SK-N-SH treated with all-trans-retinoic acid at 6 μM for 48 hours (cell line): ENCODE data around the gene EFNB2.

Experiments used
- ATAC-seq: fragments of 200-7000 bp; cut with Tn5 transposase; 3 replicates; pipeline ENCODE4 v1.9.1; 2020; ENCODE audit warnings: mild to moderate bottlenecking, moderate library complexity
- ARNTL ChIP-seq: fragments of 450-650 bp; formaldehyde crosslinking; IDR thresholded peaks from 2 replicates; pipeline ENCODE4 v1.5.0; 2020; ENCODE audit warnings: low read depth, mild to moderate bottlenecking, moderate library complexity, borderline replicate concordance
- BACH2 ChIP-seq: fragments of 250-450 bp; sonication (Bioruptor Pico); IDR thresholded peaks from 2 replicates; pipeline ENCODE4 v1.9.0; 2021; ENCODE audit warnings: mild to moderate bottlenecking, borderline replicate concordance
- CSDC2 ChIP-seq: fragments of 250-450 bp; sonication (Bioruptor Pico); IDR thresholded peaks from 2 replicates; pipeline ENCODE4 v1.5.0; 2020; ENCODE audit warnings: mild to moderate bottlenecking, moderate library complexity
- CSRNP3 ChIP-seq: fragments of 250-450 bp; sonication (Bioruptor Pico); IDR thresholded peaks from 2 replicates; pipeline ENCODE4 v1.5.1; 2021; ENCODE audit warnings: mild to moderate bottlenecking, moderate library complexity
- ESRRG ChIP-seq: fragments of 250-450 bp; sonication (Bioruptor Pico); IDR thresholded peaks from 2 replicates; pipeline ENCODE4 v1.6.1; 2021; ENCODE audit warnings: mild to moderate bottlenecking
- GLIS3 ChIP-seq: fragments of 250-450 bp; sonication (Bioruptor Pico); IDR thresholded peaks from 2 replicates; pipeline ENCODE4 v1.5.0; 2020; ENCODE audit warnings: mild to moderate bottlenecking, moderate library complexity
- ISL1 ChIP-seq: fragments of 250-450 bp; sonication (Bioruptor Pico); IDR thresholded peaks from 2 replicates; pipeline ENCODE4 v2.1.2; 2022; ENCODE audit warnings: mild to moderate bottlenecking, moderate library complexity
- OSR1 ChIP-seq: fragments of 250-450 bp; sonication (Bioruptor Pico); IDR thresholded peaks from 2 replicates; pipeline ENCODE4 v1.8.0; 2022; ENCODE audit warnings: moderate library complexity, mild to moderate bottlenecking, inconsistent platforms
- PPARA ChIP-seq: fragments of 250-450 bp; sonication (Bioruptor Pico); IDR thresholded peaks from 2 replicates; pipeline ENCODE4 v1.5.0; 2020; ENCODE audit warnings: mild to moderate bottlenecking, borderline replicate concordance
- RARB ChIP-seq: fragments of 250-450 bp; sonication (Bioruptor Pico); IDR thresholded peaks from 2 replicates; pipeline ENCODE4 v1.8.0; 2021; ENCODE audit warnings: mild to moderate bottlenecking, moderate library complexity
- SNAI2 ChIP-seq: fragments of 250-450 bp; sonication (Bioruptor Pico); IDR thresholded peaks from 2 replicates; pipeline ENCODE4 v1.5.0; 2020; ENCODE audit warnings: mild to moderate bottlenecking, moderate library complexity
- TCF4 ChIP-seq: fragments of 250-450 bp; sonication (Bioruptor Pico); IDR thresholded peaks from 2 replicates; pipeline ENCODE4 v1.8.0; 2021; ENCODE audit warnings: mild to moderate bottlenecking, moderate library complexity, borderline replicate concordance
- TOX ChIP-seq: fragments of 250-450 bp; sonication (Bioruptor Pico); IDR thresholded peaks from 2 replicates; pipeline ENCODE4 v1.8.0; 2021; ENCODE audit warnings: mild to moderate bottlenecking, moderate library complexity, borderline replicate concordance
- ZC3H10 ChIP-seq: fragments of 250-450 bp; sonication (Bioruptor Pico); IDR thresholded peaks from 2 replicates; pipeline ENCODE4 v1.5.1; 2021; ENCODE audit warnings: mild to moderate bottlenecking, moderate library complexity
- ZFP3 ChIP-seq: fragments of 250-450 bp; sonication (Bioruptor Pico); IDR thresholded peaks from 2 replicates; pipeline ENCODE4 v1.5.0; 2020; ENCODE audit warnings: mild to moderate bottlenecking, moderate library complexity
- ZFP30 ChIP-seq: fragments of 450-650 bp; formaldehyde crosslinking; IDR thresholded peaks from 2 replicates; pipeline ENCODE4 v1.5.0; 2022; ENCODE audit warnings: mild to moderate bottlenecking, moderate library complexity
- ZNF565 ChIP-seq: fragments of 450-650 bp; formaldehyde crosslinking; conservative IDR thresholded peaks from 2 replicates; pipeline ENCODE4 v1.5.0; 2020; ENCODE audit warnings: low read depth, mild to moderate bottlenecking, moderate library complexity
- ZNF70 ChIP-seq: fragments of 450-650 bp; formaldehyde crosslinking; IDR thresholded peaks from 2 replicates; pipeline ENCODE4 v1.5.0; 2020; ENCODE audit warnings: mild to moderate bottlenecking, moderate library complexity
- ZNF8 ChIP-seq: fragments of 450-650 bp; formaldehyde crosslinking; IDR thresholded peaks from 2 replicates; pipeline ENCODE4 v1.5.0; 2020; ENCODE audit warnings: mild to moderate bottlenecking, moderate library complexity
- TF ChIP-seq, protein P1 (sequence below): fragments of 250-450 bp; sonication (Bioruptor Pico); IDR thresholded peaks from 2 replicates; pipeline ENCODE4 v1.5.1; 2020; ENCODE audit warnings: low read depth, mild to moderate bottlenecking, moderate library complexity
- TF ChIP-seq, protein P2 (sequence below): fragments of 250-450 bp; sonication (Bioruptor Pico); IDR thresholded peaks from 2 replicates; pipeline ENCODE4 v1.8.0; 2020; ENCODE audit warnings: mild to moderate bottlenecking, moderate library complexity, borderline replicate concordance
- TF ChIP-seq, protein P3 (sequence below): fragments of 250-450 bp; sonication (Bioruptor Pico); IDR thresholded peaks from 2 replicates; pipeline ENCODE4 v1.5.0; 2020; ENCODE audit warnings: mild to moderate bottlenecking, moderate library complexity

Gene EFNB2

DNA sequence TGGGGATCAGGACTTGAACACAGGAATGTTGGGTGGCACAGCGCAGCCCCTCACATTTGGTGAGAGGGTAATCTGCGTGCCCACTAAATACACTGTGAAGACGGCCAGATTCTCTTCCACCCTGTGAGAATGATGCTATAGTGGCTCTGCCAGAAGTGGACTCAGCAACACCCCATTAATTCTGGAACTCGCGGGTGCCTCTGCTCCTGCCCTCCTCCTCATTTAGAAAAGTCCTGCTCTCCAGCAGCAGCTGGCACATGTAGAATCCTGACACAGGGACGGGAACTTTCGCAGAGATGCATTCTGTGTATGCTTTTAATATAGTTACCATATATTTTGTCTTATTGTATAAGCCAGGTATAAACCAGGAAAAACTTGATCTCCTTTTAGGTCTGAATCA is 57.3 kb downstream of the EFNB2 start:
- ATAC-seq: no peak
- TF ChIP-seq PPARA (CRISPR knock-in tag) (no peak), GLIS3 (CRISPR knock-in tag) (no peak), ZFP3 (CRISPR knock-in tag) (no peak), ESRRG (CRISPR knock-in tag) (no peak), ZC3H10 (no peak), OSR1 (CRISPR knock-in tag) (no peak), ISL1 (CRISPR knock-in tag) (no peak)
- TF ChIP-seq, protein P1, sequence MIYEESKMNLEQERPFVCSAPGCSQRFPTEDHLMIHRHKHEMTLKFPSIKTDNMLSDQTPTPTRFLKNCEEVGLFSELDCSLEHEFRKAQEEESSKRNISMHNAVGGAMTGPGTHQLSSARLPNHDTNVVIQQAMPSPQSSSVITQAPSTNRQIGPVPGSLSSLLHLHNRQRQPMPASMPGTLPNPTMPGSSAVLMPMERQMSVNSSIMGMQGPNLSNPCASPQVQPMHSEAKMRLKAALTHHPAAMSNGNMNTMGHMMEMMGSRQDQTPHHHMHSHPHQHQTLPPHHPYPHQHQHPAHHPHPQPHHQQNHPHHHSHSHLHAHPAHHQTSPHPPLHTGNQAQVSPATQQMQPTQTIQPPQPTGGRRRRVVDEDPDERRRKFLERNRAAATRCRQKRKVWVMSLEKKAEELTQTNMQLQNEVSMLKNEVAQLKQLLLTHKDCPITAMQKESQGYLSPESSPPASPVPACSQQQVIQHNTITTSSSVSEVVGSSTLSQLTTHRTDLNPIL (CRISPR knock-in tag): no peak

- no peak for ATAC-seq
- TF ChIP-seq ZNF70 (CRISPR knock-in tag) (no peak), ZFP30 (CRISPR knock-in tag) (no peak), PPARA (CRISPR knock-in tag) (no peak), OSR1 (CRISPR knock-in tag) (no peak), SNAI2 (CRISPR knock-in tag) (no peak), TCF4 (CRISPR knock-in tag) (no peak), ESRRG (CRISPR knock-in tag) (no peak), ZC3H10 (no peak), CSRNP3 (CRISPR knock-in tag) (no peak), RARB (no peak)
- TF ChIP-seq, protein P2, sequence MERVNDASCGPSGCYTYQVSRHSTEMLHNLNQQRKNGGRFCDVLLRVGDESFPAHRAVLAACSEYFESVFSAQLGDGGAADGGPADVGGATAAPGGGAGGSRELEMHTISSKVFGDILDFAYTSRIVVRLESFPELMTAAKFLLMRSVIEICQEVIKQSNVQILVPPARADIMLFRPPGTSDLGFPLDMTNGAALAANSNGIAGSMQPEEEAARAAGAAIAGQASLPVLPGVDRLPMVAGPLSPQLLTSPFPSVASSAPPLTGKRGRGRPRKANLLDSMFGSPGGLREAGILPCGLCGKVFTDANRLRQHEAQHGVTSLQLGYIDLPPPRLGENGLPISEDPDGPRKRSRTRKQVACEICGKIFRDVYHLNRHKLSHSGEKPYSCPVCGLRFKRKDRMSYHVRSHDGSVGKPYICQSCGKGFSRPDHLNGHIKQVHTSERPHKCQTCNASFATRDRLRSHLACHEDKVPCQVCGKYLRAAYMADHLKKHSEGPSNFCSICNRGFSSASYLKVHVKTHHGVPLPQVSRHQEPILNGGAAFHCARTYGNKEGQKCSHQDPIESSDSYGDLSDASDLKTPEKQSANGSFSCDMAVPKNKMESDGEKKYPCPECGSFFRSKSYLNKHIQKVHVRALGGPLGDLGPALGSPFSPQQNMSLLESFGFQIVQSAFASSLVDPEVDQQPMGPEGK (CRISPR knock-in tag): no peak
Measured at GRCh38 chr13:106477303-106477702, 58.2 kb downstream of the EFNB2 start.

DNA sequence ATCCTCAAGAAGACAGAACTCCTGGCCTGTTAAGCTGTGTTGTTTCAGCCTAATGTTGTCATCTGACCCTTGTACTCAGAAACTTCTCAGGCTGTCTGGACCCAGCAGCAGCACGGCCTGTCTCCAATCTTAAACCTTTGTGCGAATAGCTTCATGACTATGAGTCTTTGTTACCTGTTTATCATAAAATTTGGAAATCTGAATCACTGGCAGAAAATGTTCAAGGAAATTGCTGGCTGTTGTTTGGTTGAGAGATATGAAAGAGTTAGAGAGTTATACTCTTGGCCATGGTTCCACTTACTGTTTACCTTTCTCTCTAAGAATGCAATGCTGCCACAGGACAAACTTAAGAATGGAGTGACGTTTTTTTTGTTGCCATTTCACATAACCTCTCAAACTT is 59.6 kb downstream of the EFNB2 start:
- TF ChIP-seq TOX: no peak
- TF ChIP-seq CSDC2 (CRISPR knock-in tag): no peak
- no peak for TF ChIP-seq ESRRG (CRISPR knock-in tag)
- no peak for TF ChIP-seq RARB
- TF ChIP-seq ZC3H10: no peak
- TF ChIP-seq, protein P3, sequence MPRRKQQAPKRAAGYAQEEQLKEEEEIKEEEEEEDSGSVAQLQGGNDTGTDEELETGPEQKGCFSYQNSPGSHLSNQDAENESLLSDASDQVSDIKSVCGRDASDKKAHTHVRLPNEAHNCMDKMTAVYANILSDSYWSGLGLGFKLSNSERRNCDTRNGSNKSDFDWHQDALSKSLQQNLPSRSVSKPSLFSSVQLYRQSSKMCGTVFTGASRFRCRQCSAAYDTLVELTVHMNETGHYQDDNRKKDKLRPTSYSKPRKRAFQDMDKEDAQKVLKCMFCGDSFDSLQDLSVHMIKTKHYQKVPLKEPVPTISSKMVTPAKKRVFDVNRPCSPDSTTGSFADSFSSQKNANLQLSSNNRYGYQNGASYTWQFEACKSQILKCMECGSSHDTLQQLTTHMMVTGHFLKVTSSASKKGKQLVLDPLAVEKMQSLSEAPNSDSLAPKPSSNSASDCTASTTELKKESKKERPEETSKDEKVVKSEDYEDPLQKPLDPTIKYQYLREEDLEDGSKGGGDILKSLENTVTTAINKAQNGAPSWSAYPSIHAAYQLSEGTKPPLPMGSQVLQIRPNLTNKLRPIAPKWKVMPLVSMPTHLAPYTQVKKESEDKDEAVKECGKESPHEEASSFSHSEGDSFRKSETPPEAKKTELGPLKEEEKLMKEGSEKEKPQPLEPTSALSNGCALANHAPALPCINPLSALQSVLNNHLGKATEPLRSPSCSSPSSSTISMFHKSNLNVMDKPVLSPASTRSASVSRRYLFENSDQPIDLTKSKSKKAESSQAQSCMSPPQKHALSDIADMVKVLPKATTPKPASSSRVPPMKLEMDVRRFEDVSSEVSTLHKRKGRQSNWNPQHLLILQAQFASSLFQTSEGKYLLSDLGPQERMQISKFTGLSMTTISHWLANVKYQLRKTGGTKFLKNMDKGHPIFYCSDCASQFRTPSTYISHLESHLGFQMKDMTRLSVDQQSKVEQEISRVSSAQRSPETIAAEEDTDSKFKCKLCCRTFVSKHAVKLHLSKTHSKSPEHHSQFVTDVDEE: no peak
- no peak for TF ChIP-seq BACH2
- TF ChIP-seq ZFP30 (CRISPR knock-in tag): no peak
- no peak for TF ChIP-seq GLIS3 (CRISPR knock-in tag)
- TF ChIP-seq ARNTL (CRISPR knock-in tag): no peak
- TF ChIP-seq ZNF70 (CRISPR knock-in tag): no peak
- no peak for TF ChIP-seq ZNF565
- TF ChIP-seq, protein P1 (CRISPR knock-in tag): no peak
- TF ChIP-seq ZNF8: no peak
- TF ChIP-seq PPARA (CRISPR knock-in tag): no peak
- TF ChIP-seq CSRNP3 (CRISPR knock-in tag): no peak
- no peak for ATAC-seq
